ENCODE measurements around the gene TMEM248. TPM values are rescaled to one million over a fixed set of nuclear protein-coding genes. Genes with fewer than 3 reads are reported as not detected.

The TMEM248 gene
- total and polyA plus RNA-seq, 2 of the 8 experiments (the other 6 are each of a cell fraction or from before 2014, with no cell fraction given) = 63.6 to 126 TPM

GRCh38 chr7:66883716-66884115 is 37.3 kb upstream of the TMEM248 start:
- no peak overlapping the region for H4K91ac ChIP-seq (replicated peaks; ENCODE audit: insufficient read length, low read length)
- H3K27ac ChIP-seq (ENCODE audit: low read depth, low read length) = no peak overlapping the region
- no peak overlapping the region for H2BK120ac ChIP-seq (replicated peaks; ENCODE audit: low read depth, low read length)
- no peak overlapping the region for H4K8ac ChIP-seq (ENCODE audit: extremely low read depth, insufficient read depth, low read length)
- DNase-seq (ENCODE audit: low read depth in 1 of 2, low spot score in 2 of 2) (no peak), FAIRE-seq (no peak)
- no peak overlapping the region for H4K5ac ChIP-seq (ENCODE audit: insufficient read length, low read depth, low read length)
- H2BK15ac ChIP-seq (ENCODE audit: low read length) = no peak overlapping the region
- no peak overlapping the region for H2BK20ac ChIP-seq (ENCODE audit: low read length)
- no peaks in the 10 kb centered on the region; the same call in 1 of the 2 replicates for H3K23me2 ChIP-seq (ENCODE audit: low read depth, low read length)
- no peak overlapping the region for H3K9ac ChIP-seq (replicated peaks in 1 of 4; ENCODE audit: extremely low read depth in 1 of 4, low read depth in 3 of 4, low read length in 3 of 4)
- H3K27me3 ChIP-seq (replicated peaks in 1 of 4; ENCODE audit: control insufficient read depth in 3 of 4, extremely low read depth in 1 of 4, insufficient read depth in 3 of 4, low read length in 3 of 4) = no peaks in the 10 kb centered on the region
- H3K23ac ChIP-seq (ENCODE audit: insufficient read length) = no peak overlapping the region
- no peak overlapping the region for H2BK12ac ChIP-seq (ENCODE audit: low read depth, low read length)
- POLR2A ChIA-PET (ENCODE audit: partially characterized antibody) = no interaction called here
- no peak overlapping the region for H3K18ac ChIP-seq (ENCODE audit: extremely low read depth, low read length)
- no peaks in the 10 kb centered on the region for H4K20me1 ChIP-seq (replicated peaks in 1 of 2; ENCODE audit: control insufficient read depth in 1 of 2, insufficient read depth in 2 of 2, low read length in 2 of 2)
- CTCF ChIA-PET (ENCODE audit: partially characterized antibody) = interaction anchor here (1.6 to 2.9 kb wide), 2 partner anchors 11 to 39 kb away, joined by 3 to 11 read pairs; no protein-coding TSS in a partner anchor
- no peaks in the 10 kb centered on the region for H3K4me1 ChIP-seq (replicated peaks in 1 of 4; ENCODE audit: control insufficient read depth in 3 of 4, insufficient read depth in 4 of 4, low read length in 3 of 4)
- no peak overlapping the region for H3K4ac ChIP-seq (replicated peaks; ENCODE audit: insufficient read length, low read depth, low read length)
- no peak overlapping the region for H3K4me3 ChIP-seq (ENCODE audit: extremely low read depth in 1 of 4, insufficient read depth in 2 of 4, low read depth in 3 of 4, low read length in 4 of 4)
- H3K79me1 ChIP-seq (ENCODE audit: low read depth, low read length) = no peaks in the 10 kb centered on the region
- WGBS, 2 experiments (ENCODE audit: extremely low coverage in 1 of 2, insufficient coverage in 1 of 2, insufficient read length in 1 of 2, insufficient replicate concordance in 2 of 2, low coverage in 1 of 2, low lambda C conversion rate in 2 of 2, missing lambda C conversion rate in 1 of 2) = 87% methylated on average over 7 of the region's 7 CpGs; no CpG with 5 or more reads in 1 of the 2 experiments
- H3K4me2 ChIP-seq (ENCODE audit: insufficient read depth in 1 of 2, low read depth in 2 of 2, low read length in 2 of 2) = no peak overlapping the region
- H3K36me3 ChIP-seq (ENCODE audit: control insufficient read depth in 2 of 4, insufficient read depth in 4 of 4, low read length in 3 of 4) = peaks cover 0 to 4% (median 1%) of the 10 kb centered on the region in 4 experiments; a peak in 3 of 8 replicates
- H3K79me2 ChIP-seq (ENCODE audit: control insufficient read depth in 1 of 2, insufficient read depth in 2 of 2, low read length in 2 of 2) = no peaks in the 10 kb centered on the region
- H3K14ac ChIP-seq (ENCODE audit: insufficient read length) = no peak overlapping the region
- no peak overlapping the region for H2AFZ ChIP-seq (ENCODE audit: low read length)
- no peaks in the 10 kb centered on the region for H3K9me3 ChIP-seq (ENCODE audit: insufficient read depth in 2 of 2, low read depth in 1 of 2, low read length in 1 of 2)
- H2AK5ac ChIP-seq (ENCODE audit: low read depth, low read length) = no peak overlapping the region
- H2BK5ac ChIP-seq (ENCODE audit: low read depth, low read length) = no peak overlapping the region
- H3K56ac ChIP-seq (replicated peaks; ENCODE audit: insufficient read length, low read depth, low read length) = no peak overlapping the region
- TF ChIP-seq EGR1 (IDR thresholded peaks at IDR 0.05; ENCODE audit: borderline replicate concordance, low read depth, low read length) (no peak), SP1 (IDR thresholded peaks at IDR 0.05; ENCODE audit: low read depth, low read length) (no peak)

Measured in H1 (cell line).